Astrocyte of the spinal cord (primary cell): ENCODE data around the gene EPB41L1.

Source experiments
- DNase-seq: peaks from one replicate; pipeline ENCODE4 v3.0.0; 2011; ENCODE audit warnings: low read depth, low spot score
- H3K4me3 ChIP-seq: 2 replicates; pipeline ENCODE4 v1.5.1; 2011; ENCODE audit warnings: low read depth, mild to moderate bottlenecking, low read length, moderate library complexity
- CTCF ChIP-seq: IDR thresholded peaks from 2 replicates; pipeline ENCODE4 v1.5.1; 2012; ENCODE audit warnings: low read depth, mild to moderate bottlenecking, low read length, inconsistent platforms
- in situ Hi-C: cut with HindIII; loops from 2 replicates; pipeline ENCODE4 v1.10.0; 2017; ENCODE audit warnings: low sequenced_read_pairs

The EPB41L1 gene

GRCh38 chr20:36252511-36252910, 98.0 kb downstream of the EPB41L1 start:
- in situ Hi-C loops, result no loop called here
- no peak for DNase-seq
- no peak overlapping the region for H3K4me3 ChIP-seq
- TF ChIP-seq CTCF, result no peak

GRCh38 chr20:36253036-36253435, 98.5 kb downstream of the EPB41L1 start:
- no peak for DNase-seq
- TF ChIP-seq CTCF, result no peak
- no peak overlapping the region for H3K4me3 ChIP-seq
- in situ Hi-C loops, result no loop called here

GRCh38 chr20:36254076-36254475, 99.5 kb downstream of the EPB41L1 start:
- no peak for DNase-seq
- no peak overlapping the region for H3K4me3 ChIP-seq
- in situ Hi-C loops, result no loop called here
- TF ChIP-seq CTCF, result no peak

- no peak overlapping the region for H3K4me3 ChIP-seq
- no peak for TF ChIP-seq CTCF
- in situ Hi-C loops, result no loop called here
- no peak for DNase-seq
Observed at GRCh38 chr20:36255445-36255844, 100.9 kb downstream of the EPB41L1 start.

GRCh38 chr20:36259177-36260061, 104.9 kb downstream of the EPB41L1 start:
- no peak for DNase-seq
- TF ChIP-seq CTCF, result no peak
- in situ Hi-C loops, result no loop called here
- H3K4me3 ChIP-seq, result no peak overlapping the region

GRCh38 chr20:36260316-36260715, 105.8 kb downstream of the EPB41L1 start:
- no peak for DNase-seq
- in situ Hi-C loops, result no loop called here
- H3K4me3 ChIP-seq, result no peak overlapping the region
- no peak for TF ChIP-seq CTCF
